ENCODE measurements around the gene RAB11FIP4.
A peak's percentile ranks its signal among the peaks of the same experiment; 100 is the strongest.

Gene RAB11FIP4

DNA sequence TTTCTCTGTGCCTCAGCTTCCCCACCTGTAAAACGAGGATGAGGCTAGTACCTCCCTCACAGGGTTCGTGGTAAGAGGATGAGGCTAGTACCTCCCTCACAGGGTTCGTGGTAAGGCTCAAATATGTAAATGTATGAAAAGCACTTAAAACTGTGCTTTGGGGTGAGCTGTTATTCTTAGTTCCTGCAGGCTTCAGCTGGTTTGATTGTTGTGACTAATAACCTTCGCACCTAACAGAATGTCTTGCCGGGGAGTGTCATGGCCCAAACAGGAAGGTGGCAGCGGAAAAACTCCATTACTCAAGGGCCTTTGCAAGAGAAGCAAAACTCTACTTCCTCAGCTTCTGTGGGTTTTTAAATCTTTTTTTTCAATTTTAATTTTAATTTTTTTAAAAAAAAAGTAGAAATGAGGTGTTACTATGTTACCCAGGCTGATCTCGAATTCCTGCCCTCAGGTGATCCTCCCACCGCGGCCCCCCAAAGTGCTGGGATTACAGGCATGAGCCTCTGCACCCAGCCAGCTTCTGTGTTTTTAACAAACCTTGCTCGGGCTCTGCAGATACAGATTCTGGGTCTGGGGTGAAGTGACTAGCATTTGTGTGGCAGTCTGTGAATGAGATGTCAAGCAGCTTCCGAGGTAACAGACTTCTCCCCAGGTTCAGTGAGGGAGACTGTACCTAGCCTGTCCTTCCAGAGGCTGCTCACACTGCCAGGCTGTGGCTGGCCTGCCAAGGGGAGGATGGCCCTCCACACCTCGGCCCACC lies 103.0 kb downstream of the RAB11FIP4 start:
- ChIA-PET CTCF (interaction anchor here (1.6 kb wide), 1 partner anchor 21 kb away, joined by 3 read pairs; no protein-coding TSS in a partner anchor), POLR2A (interaction anchor here (0.6 kb wide), 1 partner anchor 249 kb away, joined by 3 read pairs; no protein-coding TSS in a partner anchor)
- Histone ChIP-seq H3K36me3 (ENCODE audit: control insufficient read depth in 2 of 2, insufficient read depth in 1 of 2, low read length in 2 of 2) (no peaks in the 10 kb centered on the region), H3K4me3 (ENCODE audit: low read depth, low read length) (no peak overlapping the region), H3K27ac (ENCODE audit: extremely low read depth, low read depth, low read length) (no peak overlapping the region), H3K4me1 (ENCODE audit: control insufficient read depth, insufficient read depth, low read length) (no peaks in the 10 kb centered on the region; the same call in 1 of the 2 replicates), H3K9me3 (ENCODE audit: control insufficient read depth, insufficient read depth, low read depth, low read length) (no peaks in the 10 kb centered on the region)
- TF ChIP-seq REPIN1 (tag by site-specific recombination; IDR thresholded peaks at IDR 0.05; ENCODE audit: low read depth) (no peak), ZNF404 (tag by site-specific recombination; IDR thresholded peaks at IDR 0.05) (no peak), ZNF660 (tag by site-specific recombination; IDR thresholded peaks at IDR 0.05) (no peak), ZSCAN30 (tag by site-specific recombination; IDR thresholded peaks at IDR 0.05) (no peak), ZNF529 (tag by site-specific recombination; IDR thresholded peaks at IDR 0.05; ENCODE audit: insufficient replicate concordance) (no peak), AEBP2 (tag by site-specific recombination; IDR thresholded peaks at IDR 0.05; ENCODE audit: borderline replicate concordance) (no peak), SP3 (tag by site-specific recombination; IDR thresholded peaks at IDR 0.05) (no peak), ZNF350 (tag by site-specific recombination; IDR thresholded peaks at IDR 0.05) (no peak), ZNF670 (tag by site-specific recombination; IDR thresholded peaks at IDR 0.05; ENCODE audit: low read depth) (no peak), YY2 (tag by site-specific recombination; IDR thresholded peaks at IDR 0.05) (no peak)

DNA sequence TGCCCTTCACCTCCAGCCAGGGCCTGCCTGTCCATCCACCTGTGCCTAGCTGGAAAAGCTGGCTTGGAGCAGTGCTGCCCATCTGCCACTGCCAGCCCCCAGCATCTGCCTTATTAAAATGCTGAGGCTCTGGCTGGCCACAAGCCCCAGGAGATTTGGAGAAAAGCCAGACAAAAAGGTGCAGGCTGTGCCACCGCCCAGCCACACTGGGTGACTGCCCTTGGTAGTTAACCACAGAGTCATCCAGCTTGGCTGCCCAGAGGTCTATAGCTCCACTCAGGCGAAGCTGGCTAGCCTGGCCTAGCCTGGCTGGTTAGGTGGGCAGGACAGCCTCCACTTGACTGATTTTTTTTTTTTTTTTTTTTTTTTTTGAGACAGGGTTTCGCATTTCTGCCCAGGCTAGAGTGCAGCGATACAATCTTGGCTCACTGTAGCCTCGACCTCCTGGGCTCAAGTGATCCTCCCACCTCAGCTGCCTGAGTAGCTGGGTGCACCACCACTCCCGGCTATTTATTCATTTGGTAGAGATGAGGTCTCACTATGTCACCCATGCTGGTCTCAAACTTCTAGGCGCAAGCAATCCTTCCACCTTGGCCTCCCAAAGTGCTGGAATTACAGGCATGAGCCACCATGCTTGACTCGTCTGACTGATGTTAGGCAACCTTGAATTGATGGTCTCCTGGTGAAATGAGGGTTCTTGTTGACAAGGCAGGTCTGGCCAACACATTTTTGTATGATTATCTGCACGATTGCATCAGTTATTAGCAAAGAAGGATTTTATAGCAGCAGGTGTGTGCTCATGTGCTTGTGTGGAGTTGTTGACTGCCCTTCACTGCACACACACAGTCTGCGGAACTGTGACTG lies 103.8 kb downstream of the RAB11FIP4 start:
- TF ChIP-seq ZBTB17 (tag by site-specific recombination; IDR thresholded peaks at IDR 0.05) (peak; percentile 58), EGR2 (tag by site-specific recombination; IDR thresholded peaks at IDR 0.05; ENCODE audit: low read depth) (0 out of 2 replicates have a peak, but pooled peaks have one; percentile 21), ZNF223 (tag by site-specific recombination; IDR thresholded peaks at IDR 0.05) (peak; percentile 89), TRIM28 (IDR thresholded peaks at IDR 0.05; ENCODE audit: borderline replicate concordance, low read length) (peak; percentile 15; the same call in 1 of the 2 replicates), REST (tag by site-specific recombination; IDR thresholded peaks at IDR 0.05) (no peak), ZNF544 (tag by site-specific recombination; IDR thresholded peaks at IDR 0.05) (no peak)
- TF ChIP-seq, protein P1, sequence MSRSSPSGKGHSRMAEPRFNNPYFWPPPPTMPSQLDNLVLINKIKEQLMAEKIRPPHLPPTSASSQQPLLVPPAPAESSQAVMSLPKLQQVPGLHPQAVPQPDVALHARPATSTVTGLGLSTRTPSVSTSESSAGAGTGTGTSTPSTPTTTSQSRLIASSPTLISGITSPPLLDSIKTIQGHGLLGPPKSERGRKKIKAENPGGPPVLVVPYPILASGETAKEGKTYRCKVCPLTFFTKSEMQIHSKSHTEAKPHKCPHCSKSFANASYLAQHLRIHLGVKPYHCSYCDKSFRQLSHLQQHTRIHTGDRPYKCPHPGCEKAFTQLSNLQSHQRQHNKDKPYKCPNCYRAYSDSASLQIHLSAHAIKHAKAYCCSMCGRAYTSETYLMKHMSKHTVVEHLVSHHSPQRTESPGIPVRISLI (tag by site-specific recombination; IDR thresholded peaks at IDR 0.05), result peak; percentile 65; the same call in 1 of the 2 replicates
- ChIA-PET POLR2A (interaction anchor here (0.6 kb wide), 1 partner anchor 250 kb away, joined by 3 read pairs; no protein-coding TSS in a partner anchor), CTCF (no interaction called here)
- H3K27ac ChIP-seq (ENCODE audit: extremely low read depth, low read depth, low read length), result no peak overlapping the region
- H3K9me3 ChIP-seq (ENCODE audit: control insufficient read depth, insufficient read depth, low read depth, low read length), result no peaks in the 10 kb centered on the region
- H3K4me1 ChIP-seq (ENCODE audit: control insufficient read depth, insufficient read depth, low read length), result no peaks in the 10 kb centered on the region; the same call in 1 of the 2 replicates
- no peak overlapping the region for H3K4me3 ChIP-seq (ENCODE audit: low read depth, low read length)
- H3K36me3 ChIP-seq (ENCODE audit: control insufficient read depth in 2 of 2, insufficient read depth in 1 of 2, low read length in 2 of 2), result no peaks in the 10 kb centered on the region

Measured in HEK293 (cell line).